Panc1 (cell line): ENCODE data around the gene RBPJL. TPM values are rescaled to one million over a fixed set of nuclear protein-coding genes. Genes with fewer than 3 reads are reported as not detected.

Experiments
- ATAC-seq: fragments of 200-7000 bp; cut with Tn5 transposase; 2 replicates; pipeline ENCODE4 v1.9.1; 2020; ENCODE audit warnings: mild to moderate bottlenecking, moderate library complexity
- BruUV-seq: library from RNA; stranded (reverse); fragments of 400-500 nt; replicated peaks from 2 replicates; lab custom pipeline; 2021; lab: Mats Ljungman, UMichigan
- CTCF ChIA-PET: fragments of 300-600 bp; sonication (Branson Sonifier 250); formaldehyde crosslinking; loops from one replicate; lab custom pipeline; 2022; ENCODE audit warnings: antibody characterized with exemption; lab: Charles Lee
- POLR2A ChIA-PET: fragments of 300-600 bp; sonication (Branson Sonifier 250); formaldehyde crosslinking; loops from one replicate; lab custom pipeline; 2022; ENCODE audit warnings: antibody characterized with exemption; lab: Charles Lee
- DNase-seq: peaks from one replicate; pipeline ENCODE4 v3.0.0-alpha.2; 2010; ENCODE audit warnings: low read depth, low spot score
- H3K27ac ChIP-seq: 2 replicates; pipeline ENCODE4 v1.5.1; 2011; ENCODE audit warnings: mild to moderate bottlenecking, low read length, inconsistent platforms
- H3K27me3 ChIP-seq: fragments of 200-500 bp; sonication (Bioruptor generic); 2 replicates; pipeline ENCODE4 v1.6.0; 2014; ENCODE audit warnings: low read length, inconsistent platforms; ENCODE audit not compliant: control insufficient read depth, insufficient read depth
- H3K36me3 ChIP-seq: fragments of 200-500 bp; sonication (Bioruptor generic); 2 replicates; pipeline ENCODE4 v1.5.1; 2014; ENCODE audit warnings: inconsistent platforms, mild to moderate bottlenecking, low read length, moderate library complexity; ENCODE audit not compliant: control insufficient read depth, insufficient read depth
- H3K4me1 ChIP-seq: 2 replicates; pipeline ENCODE4 v1.5.1; 2011; ENCODE audit warnings: inconsistent platforms, mild to moderate bottlenecking, low read length, moderate library complexity; ENCODE audit not compliant: control insufficient read depth, insufficient read depth
- H3K4me3 ChIP-seq, 2 experiments: 2 replicates each; pipeline ENCODE4 v1.5.1; 2011 to 2012; ENCODE audit warnings: low read depth in 2 of 2, low read length in 2 of 2, mild to moderate bottlenecking in 2 of 2, inconsistent platforms in 1 of 2, moderate library complexity in 1 of 2
- H3K9me3 ChIP-seq: fragments of 200-500 bp; sonication (Bioruptor generic); 2 replicates; pipeline ENCODE4 v1.5.1; 2014; ENCODE audit warnings: low read depth, mild to moderate bottlenecking, inconsistent platforms, low read length, moderate library complexity; ENCODE audit not compliant: control insufficient read depth, insufficient read depth
- CTCF ChIP-seq: fragments of 450-650 bp; IDR thresholded peaks from 2 replicates; pipeline ENCODE4 v1.5.1; 2017; ENCODE audit warnings: mild to moderate bottlenecking
- POLR2AphosphoS5 ChIP-seq: IDR thresholded peaks from 2 replicates; pipeline ENCODE4 v1.6.1; 2012; ENCODE audit warnings: mild to moderate bottlenecking, low read depth, low read length, moderate library complexity
- REST ChIP-seq, 2 experiments: IDR thresholded peaks; 2 replicates each; pipeline ENCODE4 v1.6.1; 2011 to 2012; ENCODE audit warnings: low read depth in 2 of 2, control low read depth in 1 of 2, low read length in 1 of 2, mild to moderate bottlenecking in 1 of 2, moderate library complexity in 1 of 2; ENCODE audit not compliant: insufficient read depth in 1 of 2
- SIN3A ChIP-seq: IDR thresholded peaks from 2 replicates; pipeline ENCODE4 v1.6.1; 2012; ENCODE audit warnings: low read depth, mild to moderate bottlenecking, low read length, moderate library complexity, borderline replicate concordance; ENCODE audit not compliant: insufficient read depth
- TCF7L2 ChIP-seq: IDR thresholded peaks from 2 replicates; pipeline ENCODE4 v1.6.1; 2011; ENCODE audit warnings: mild to moderate bottlenecking, low read depth, low read length, inconsistent platforms
- in situ Hi-C: cut with HindIII; loops from 2 replicates; pipeline ENCODE4 v1.10.0; 2016; ENCODE audit warnings: low sequenced_read_pairs, low pct_unique_long_range_greater_than_20kb
- intact Hi-C: fragments of 100-400 bp; cut with micrococcal nuclease; formaldehyde crosslinking; loops from one replicate; pipeline ENCODE4 v1.10.0; 2022; ENCODE audit not compliant: unreplicated experiment
- total RNA-seq: library from RNA; stranded (reverse); gene quantifications from one replicate; pipeline ENCODE4 v1.2.1, GENCODE V29; 2021; ENCODE audit not compliant: unreplicated experiment

Gene RBPJL
- total RNA-seq, 1 experiment from 2014 or later: 0.18 TPM

- no TSS peak for BruUV-seq
- no peak overlapping the region for H3K27ac ChIP-seq
- H3K9me3 ChIP-seq: no peaks in the 10 kb centered on the region
- intact Hi-C loops: no loop called here
- no peak for DNase-seq
- ATAC-seq: no peak
- in situ Hi-C loops: no loop called here
- ChIA-PET POLR2A (no interaction called here), CTCF (no interaction called here)
- peaks cover 5% of the 10 kb centered on the region for H3K4me1 ChIP-seq
- no peaks in the 10 kb centered on the region for H3K27me3 ChIP-seq
- H3K36me3 ChIP-seq: no peaks in the 10 kb centered on the region
- TF ChIP-seq POLR2AphosphoS5 (no peak), SIN3A (no peak), REST (IDR thresholded peaks at IDR 0.05; ENCODE audit: insufficient read depth in 1 of 2, low read depth in 2 of 2, low read length in 1 of 2) (no peak), CTCF (no peak), TCF7L2 (no peak)
- no peak overlapping the region for H3K4me3 ChIP-seq
Observed at GRCh38 chr20:45353746-45354145, 47.1 kb downstream of the RBPJL start.

GRCh38 chr20:45354423-45355208 lies 48.0 kb downstream of the RBPJL start:
- Histone ChIP-seq H3K4me1 (peaks cover 11% of the 10 kb centered on the region), H3K27ac (no peak overlapping the region), H3K27me3 (no peaks in the 10 kb centered on the region), H3K36me3 (no peaks in the 10 kb centered on the region), H3K9me3 (no peaks in the 10 kb centered on the region), H3K4me3 (no peak overlapping the region)
- BruUV-seq: no TSS peak
- in situ Hi-C loops (no loop called here), intact Hi-C loops (no loop called here)
- POLR2A ChIA-PET: interaction anchor here (0.6 kb wide), 1 partner anchor 31 kb away, joined by 3 read pairs; no protein-coding TSS in a partner anchor
- CTCF ChIA-PET: no interaction called here
- TF ChIP-seq POLR2AphosphoS5 (no peak), TCF7L2 (no peak), SIN3A (no peak), REST (IDR thresholded peaks at IDR 0.05; ENCODE audit: insufficient read depth in 1 of 2, low read depth in 2 of 2, low read length in 1 of 2) (no peak), CTCF (no peak)
- ATAC-seq (no peak), DNase-seq (no peak)
